ENCODE results near the gene CARM1.
A peak's percentile ranks its signal among the peaks of the same experiment; 100 is the strongest.

DNA sequence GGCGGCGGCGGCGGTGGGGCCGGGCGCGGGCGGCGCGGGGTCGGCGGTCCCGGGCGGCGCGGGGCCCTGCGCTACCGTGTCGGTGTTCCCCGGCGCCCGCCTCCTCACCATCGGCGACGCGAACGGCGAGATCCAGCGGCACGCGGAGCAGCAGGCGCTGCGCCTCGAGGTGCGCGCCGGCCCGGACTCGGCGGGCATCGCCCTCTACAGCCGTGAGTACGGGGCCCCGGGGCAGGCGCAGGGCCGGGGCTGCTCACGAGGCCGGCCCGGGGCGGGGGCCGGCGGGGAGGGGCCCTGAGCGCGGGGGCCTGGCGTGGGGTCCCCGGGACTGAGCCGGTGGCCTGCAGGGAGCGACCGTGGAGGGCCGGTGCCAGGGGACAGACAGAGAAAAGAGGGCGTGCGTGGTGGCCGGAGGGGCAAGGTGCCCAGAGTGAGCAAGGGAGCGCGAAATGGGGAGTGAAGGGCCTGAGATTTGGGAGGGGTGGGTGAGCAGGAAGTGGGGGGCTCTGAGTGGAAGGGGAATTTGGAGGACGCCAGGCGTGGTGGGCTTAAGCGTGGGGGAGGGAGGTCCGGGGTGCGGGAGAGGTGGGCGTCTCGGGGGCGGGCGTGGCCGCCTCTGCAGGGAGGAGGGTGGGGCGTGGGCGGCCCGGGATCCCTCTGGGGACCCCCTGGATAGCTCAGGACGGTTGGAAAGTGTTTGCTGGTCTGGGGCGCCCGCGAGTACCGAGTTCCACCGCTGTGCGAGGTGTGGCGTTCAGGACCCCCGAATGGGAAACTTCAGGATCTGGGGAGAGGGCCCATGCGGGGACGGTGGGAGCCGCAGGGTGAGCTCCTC, 575 bp downstream of the CARM1 start:
- TF ChIP-seq, protein P1, sequence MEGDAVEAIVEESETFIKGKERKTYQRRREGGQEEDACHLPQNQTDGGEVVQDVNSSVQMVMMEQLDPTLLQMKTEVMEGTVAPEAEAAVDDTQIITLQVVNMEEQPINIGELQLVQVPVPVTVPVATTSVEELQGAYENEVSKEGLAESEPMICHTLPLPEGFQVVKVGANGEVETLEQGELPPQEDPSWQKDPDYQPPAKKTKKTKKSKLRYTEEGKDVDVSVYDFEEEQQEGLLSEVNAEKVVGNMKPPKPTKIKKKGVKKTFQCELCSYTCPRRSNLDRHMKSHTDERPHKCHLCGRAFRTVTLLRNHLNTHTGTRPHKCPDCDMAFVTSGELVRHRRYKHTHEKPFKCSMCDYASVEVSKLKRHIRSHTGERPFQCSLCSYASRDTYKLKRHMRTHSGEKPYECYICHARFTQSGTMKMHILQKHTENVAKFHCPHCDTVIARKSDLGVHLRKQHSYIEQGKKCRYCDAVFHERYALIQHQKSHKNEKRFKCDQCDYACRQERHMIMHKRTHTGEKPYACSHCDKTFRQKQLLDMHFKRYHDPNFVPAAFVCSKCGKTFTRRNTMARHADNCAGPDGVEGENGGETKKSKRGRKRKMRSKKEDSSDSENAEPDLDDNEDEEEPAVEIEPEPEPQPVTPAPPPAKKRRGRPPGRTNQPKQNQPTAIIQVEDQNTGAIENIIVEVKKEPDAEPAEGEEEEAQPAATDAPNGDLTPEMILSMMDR (IDR thresholded peaks at IDR 0.05), result peak in 1 of 4 experiments; percentile 3
- TF ChIP-seq POLR2A (IDR thresholded peaks at IDR 0.05), result no peak
